HCT116 (cell line): ENCODE data around the gene RUNX2.

Source experiments
- CTCF ChIP-seq, 3 experiments: fragments of 200-600 bp in 1 of 3; sonication (generic) in 1 of 3; IDR thresholded peaks in 2 of 3; conservative IDR thresholded peaks in 1 of 3; 2 replicates each; pipeline ENCODE4 v1.5.1; 2012 to 2017; ENCODE audit warnings: low read depth in 2 of 3, low read length in 2 of 3, antibody characterized with exemption in 1 of 3, borderline replicate concordance in 1 of 3, control low read depth in 1 of 3, mild to moderate bottlenecking in 1 of 3, mixed read lengths in 1 of 3, mixed run types in 1 of 3, moderate library complexity in 1 of 3; ENCODE audit not compliant: insufficient read depth in 1 of 3
- EZH2 ChIP-seq: fragments of 200-600 bp; sonication (generic); IDR thresholded peaks from 2 replicates; pipeline ENCODE4 v1.6.1; 2017; ENCODE audit warnings: antibody characterized with exemption, mixed run types
- MAX ChIP-seq: IDR thresholded peaks from 2 replicates; pipeline ENCODE4 v1.6.1; 2012
- POLR2A ChIP-seq: IDR thresholded peaks from 2 replicates; pipeline ENCODE4 v1.7.0; 2011; ENCODE audit warnings: borderline replicate concordance; ENCODE audit not compliant: insufficient read depth, insufficient read length; ENCODE audit errors: extremely low read depth
- POLR2AphosphoS5 ChIP-seq: IDR thresholded peaks from 2 replicates; pipeline ENCODE4 v1.6.1; 2011; ENCODE audit warnings: mild to moderate bottlenecking, low read depth, low read length, moderate library complexity
- SRF ChIP-seq: IDR thresholded peaks from 2 replicates; pipeline ENCODE4 v1.6.1; 2012; ENCODE audit warnings: low read depth
- YY1 ChIP-seq: IDR thresholded peaks from 2 replicates; pipeline ENCODE4 v1.6.1; 2011; ENCODE audit warnings: low read length, low read depth, moderate library complexity, mild to moderate bottlenecking; ENCODE audit not compliant: insufficient replicate concordance; ENCODE audit errors: extremely low read depth
- ZFX ChIP-seq: fragments of 450-650 bp; IDR thresholded peaks from 2 replicates; pipeline ENCODE4 v1.6.1; 2017
- TF ChIP-seq, protein P1 (sequence below): IDR thresholded peaks from 2 replicates; pipeline ENCODE4 v1.6.1; 2012; ENCODE audit warnings: low read depth

DNA sequence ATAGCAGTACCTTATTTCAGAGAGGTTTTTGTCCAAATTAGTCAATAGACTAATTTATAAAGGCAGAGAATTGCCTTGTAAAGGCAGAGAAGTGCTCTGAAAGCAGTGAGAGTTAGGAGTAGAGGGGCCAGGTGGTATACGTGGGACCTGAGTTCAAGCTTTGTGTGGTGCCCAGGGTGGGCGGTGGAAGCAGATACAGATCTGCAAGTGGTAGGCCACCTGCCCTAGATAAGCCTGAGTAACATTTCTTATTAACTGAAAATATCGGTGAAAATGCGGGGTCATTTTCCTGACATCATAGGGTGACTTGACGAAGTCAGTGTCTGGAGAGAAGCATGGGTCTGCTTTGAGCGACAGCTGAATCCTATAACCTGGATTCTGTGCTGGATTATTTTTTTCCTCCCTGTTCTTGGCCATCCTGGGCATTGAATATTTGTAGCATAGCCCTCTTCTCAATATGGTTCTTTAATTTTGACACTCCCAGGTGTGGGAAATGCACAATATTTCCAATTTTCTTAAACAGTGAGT is 111.8 kb downstream of the RUNX2 start:
- TF ChIP-seq POLR2A (no peak), CTCF (IDR thresholded peaks at IDR 0.05 in 2 of 3, conservative IDR thresholded peaks at IDR 0.05 in 1 of 3; ENCODE audit: borderline replicate concordance in 1 of 3, insufficient read depth in 1 of 3, low read depth in 2 of 3, low read length in 2 of 3) (no peak), POLR2AphosphoS5 (no peak), MAX (no peak), EZH2 (no peak), SRF (no peak), ZFX (no peak), YY1 (no peak)
- TF ChIP-seq, protein P1, sequence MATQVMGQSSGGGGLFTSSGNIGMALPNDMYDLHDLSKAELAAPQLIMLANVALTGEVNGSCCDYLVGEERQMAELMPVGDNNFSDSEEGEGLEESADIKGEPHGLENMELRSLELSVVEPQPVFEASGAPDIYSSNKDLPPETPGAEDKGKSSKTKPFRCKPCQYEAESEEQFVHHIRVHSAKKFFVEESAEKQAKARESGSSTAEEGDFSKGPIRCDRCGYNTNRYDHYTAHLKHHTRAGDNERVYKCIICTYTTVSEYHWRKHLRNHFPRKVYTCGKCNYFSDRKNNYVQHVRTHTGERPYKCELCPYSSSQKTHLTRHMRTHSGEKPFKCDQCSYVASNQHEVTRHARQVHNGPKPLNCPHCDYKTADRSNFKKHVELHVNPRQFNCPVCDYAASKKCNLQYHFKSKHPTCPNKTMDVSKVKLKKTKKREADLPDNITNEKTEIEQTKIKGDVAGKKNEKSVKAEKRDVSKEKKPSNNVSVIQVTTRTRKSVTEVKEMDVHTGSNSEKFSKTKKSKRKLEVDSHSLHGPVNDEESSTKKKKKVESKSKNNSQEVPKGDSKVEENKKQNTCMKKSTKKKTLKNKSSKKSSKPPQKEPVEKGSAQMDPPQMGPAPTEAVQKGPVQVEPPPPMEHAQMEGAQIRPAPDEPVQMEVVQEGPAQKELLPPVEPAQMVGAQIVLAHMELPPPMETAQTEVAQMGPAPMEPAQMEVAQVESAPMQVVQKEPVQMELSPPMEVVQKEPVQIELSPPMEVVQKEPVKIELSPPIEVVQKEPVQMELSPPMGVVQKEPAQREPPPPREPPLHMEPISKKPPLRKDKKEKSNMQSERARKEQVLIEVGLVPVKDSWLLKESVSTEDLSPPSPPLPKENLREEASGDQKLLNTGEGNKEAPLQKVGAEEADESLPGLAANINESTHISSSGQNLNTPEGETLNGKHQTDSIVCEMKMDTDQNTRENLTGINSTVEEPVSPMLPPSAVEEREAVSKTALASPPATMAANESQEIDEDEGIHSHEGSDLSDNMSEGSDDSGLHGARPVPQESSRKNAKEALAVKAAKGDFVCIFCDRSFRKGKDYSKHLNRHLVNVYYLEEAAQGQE = no peak
